GM12875 (cell line): Measurements from ENCODE around the gene KCNC1.

Experiments used
- H3K4me3 ChIP-seq: one replicate; pipeline ENCODE4 v1.5.1; 2011; ENCODE audit warnings: low read depth, low read length, control low read depth
- TF ChIP-seq, protein P1 (sequence below): IDR thresholded peaks from 2 replicates; pipeline ENCODE4 v1.5.1; 2011; ENCODE audit warnings: low read depth, mild to moderate bottlenecking, control low read depth, inconsistent platforms, low read length, moderate library complexity, borderline replicate concordance; ENCODE audit not compliant: insufficient read depth

Gene KCNC1

DNA sequence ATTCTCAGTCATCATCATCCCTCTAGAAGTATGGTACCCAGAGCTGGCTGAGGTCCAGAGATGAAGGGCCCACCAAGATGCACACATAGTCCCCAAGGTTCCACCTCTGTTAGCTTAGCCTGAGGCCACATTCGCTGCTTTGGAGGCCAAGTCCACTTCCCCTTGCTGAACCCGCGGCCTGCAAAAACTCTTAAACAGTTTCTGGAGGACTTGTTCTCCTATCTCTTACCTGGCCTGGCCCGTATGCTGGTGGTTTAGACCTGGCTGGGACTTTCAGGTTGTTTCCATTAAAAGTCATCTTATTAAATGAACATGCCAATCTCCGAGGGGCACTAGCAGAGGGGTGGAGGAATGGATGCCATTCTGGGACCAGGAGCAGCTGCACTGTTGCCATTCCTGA, 64.6 kb downstream of the KCNC1 start:
- H3K4me3 ChIP-seq, result no peak overlapping the region
- TF ChIP-seq, protein P1, sequence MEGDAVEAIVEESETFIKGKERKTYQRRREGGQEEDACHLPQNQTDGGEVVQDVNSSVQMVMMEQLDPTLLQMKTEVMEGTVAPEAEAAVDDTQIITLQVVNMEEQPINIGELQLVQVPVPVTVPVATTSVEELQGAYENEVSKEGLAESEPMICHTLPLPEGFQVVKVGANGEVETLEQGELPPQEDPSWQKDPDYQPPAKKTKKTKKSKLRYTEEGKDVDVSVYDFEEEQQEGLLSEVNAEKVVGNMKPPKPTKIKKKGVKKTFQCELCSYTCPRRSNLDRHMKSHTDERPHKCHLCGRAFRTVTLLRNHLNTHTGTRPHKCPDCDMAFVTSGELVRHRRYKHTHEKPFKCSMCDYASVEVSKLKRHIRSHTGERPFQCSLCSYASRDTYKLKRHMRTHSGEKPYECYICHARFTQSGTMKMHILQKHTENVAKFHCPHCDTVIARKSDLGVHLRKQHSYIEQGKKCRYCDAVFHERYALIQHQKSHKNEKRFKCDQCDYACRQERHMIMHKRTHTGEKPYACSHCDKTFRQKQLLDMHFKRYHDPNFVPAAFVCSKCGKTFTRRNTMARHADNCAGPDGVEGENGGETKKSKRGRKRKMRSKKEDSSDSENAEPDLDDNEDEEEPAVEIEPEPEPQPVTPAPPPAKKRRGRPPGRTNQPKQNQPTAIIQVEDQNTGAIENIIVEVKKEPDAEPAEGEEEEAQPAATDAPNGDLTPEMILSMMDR, result no peak

DNA sequence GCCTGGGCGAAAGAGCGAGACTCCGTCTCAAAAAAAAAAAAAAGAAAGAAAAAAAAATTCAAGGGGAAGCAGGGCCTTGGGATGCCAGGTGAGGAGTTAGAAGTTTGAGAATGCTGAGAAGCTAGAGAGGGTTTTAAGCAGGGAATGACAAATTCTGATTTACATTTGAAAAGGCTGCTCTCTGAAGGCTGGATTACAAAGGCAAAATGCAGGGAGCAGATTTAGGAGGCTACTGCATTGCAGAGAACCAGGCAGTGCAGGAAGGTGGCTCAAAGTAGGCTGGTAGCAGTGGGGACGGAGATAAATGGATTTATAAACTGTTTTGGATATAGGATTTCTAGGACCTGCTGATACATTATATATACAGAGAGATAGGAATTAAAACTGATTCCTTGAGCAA, 66.6 kb downstream of the KCNC1 start:
- TF ChIP-seq, protein P1, result no peak

DNA sequence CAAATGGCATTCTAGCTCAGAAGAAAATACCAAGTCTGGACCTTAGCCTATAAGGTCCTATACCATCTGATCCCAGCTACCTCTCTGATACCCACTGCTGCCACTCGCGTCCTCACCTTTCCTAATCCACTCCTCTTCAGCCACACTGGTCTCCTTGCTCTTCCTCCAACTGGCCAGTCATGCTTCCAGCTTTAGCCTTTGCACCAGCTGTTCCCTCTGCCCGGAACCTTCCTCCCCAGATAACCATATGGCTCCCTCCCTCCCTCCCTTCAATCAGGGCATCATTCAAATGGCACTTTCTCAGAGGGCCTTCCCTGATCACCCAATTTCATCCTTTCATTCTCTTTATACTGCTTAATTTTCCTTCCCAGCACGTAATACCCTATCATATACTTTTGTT, 67.9 kb downstream of the KCNC1 start:
- no peak overlapping the region for H3K4me3 ChIP-seq
- TF ChIP-seq, protein P1, result no peak

More for the DNA sequence above, 66.6 kb downstream of the KCNC1 start:
- H3K4me3 ChIP-seq, result no peak overlapping the region

DNA sequence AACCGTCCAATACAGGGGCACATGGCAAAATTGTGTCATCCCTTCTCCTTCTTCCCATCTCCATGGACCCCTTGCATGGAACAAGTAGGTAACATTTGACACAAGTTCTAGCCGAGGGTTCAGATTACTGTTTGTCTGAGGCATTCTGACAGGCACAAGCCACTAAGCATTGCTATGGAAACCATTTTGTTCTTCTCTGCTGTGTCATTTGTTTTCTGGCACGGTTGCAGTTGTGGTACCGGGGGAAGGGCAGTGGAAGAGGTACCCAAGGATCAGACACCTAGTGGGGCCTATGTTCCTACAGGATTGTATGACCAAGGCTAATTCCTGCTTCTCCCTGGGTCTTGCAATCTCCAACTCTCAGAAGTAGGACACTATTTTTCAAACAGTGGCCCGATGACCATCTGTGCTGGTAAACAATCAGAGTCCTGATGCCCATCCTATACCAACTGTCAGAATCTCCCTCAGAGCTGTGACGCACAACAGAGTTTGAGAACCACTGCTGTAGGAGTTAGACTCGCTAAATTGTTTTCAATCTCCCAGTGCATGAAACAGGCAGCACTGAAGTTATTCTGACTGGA, 69.3 kb downstream of the KCNC1 start:
- TF ChIP-seq, protein P1, result no peak
- no peak overlapping the region for H3K4me3 ChIP-seq

DNA sequence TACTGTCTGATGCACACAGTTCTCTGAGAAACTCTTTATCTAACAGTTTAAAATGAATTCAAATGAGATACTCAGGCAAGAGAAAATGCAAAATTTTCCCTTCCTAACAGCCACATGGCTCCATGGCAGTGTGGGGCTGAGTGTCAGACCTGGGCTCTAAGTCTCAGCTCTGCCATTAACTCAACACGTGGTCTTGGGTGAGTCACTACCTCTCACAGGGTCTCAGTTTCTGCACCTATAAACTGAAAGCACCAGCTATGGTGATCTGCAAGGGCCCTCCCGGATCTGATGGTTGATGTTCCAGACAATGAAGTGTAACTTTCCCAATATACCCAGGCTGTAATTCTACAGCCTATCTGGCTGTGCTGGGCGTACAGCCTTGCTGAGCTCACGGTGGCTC, 70.5 kb downstream of the KCNC1 start:
- TF ChIP-seq, protein P1, result no peak
- no peak overlapping the region for H3K4me3 ChIP-seq

DNA sequence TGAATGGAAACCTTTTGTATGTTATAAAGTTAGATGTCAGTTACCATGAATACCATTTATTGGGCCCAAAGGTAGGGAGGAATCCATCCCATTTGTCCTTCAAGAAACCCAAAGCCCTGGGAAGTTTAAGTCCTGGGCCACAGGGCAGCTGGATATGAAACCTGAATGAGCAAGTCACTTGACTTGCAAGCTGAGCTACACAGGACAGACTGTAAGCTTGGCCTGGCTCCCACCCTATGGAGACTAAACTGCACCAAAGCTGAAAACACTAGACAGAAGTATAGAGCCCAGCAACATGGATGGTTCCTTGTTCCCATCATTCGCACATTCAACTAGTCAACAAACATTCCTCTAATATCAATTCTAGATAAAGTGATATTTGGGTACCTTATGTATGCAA, 71.3 kb downstream of the KCNC1 start:
- TF ChIP-seq, protein P1, result no peak
- no peak overlapping the region for H3K4me3 ChIP-seq

DNA sequence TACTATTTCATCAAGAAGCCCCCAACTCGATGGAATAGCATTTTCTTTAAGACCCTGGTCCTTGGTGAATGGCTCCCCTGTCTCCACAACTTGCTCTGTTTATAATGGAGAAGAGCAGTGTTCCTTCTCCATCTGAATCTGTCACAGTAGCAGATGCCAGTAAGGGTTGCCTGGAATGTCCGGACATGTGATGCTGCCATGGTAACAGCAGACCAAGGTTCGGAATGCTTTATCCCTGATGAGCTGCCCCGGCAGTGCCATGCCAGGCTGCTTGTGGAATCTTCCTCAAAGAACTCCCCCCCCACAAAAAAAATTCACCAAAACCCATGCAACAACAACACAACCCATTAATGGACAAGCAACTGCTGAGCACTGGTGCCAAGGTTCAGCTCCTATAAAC, 72.5 kb downstream of the KCNC1 start:
- TF ChIP-seq, protein P1, result no peak
- no peak overlapping the region for H3K4me3 ChIP-seq
